ENCODE data around the gene PTGES. TPM values are rescaled to one million over a fixed set of nuclear protein-coding genes. Genes with fewer than 3 reads are reported as not detected.
"Not testable (repeated sequence)": the region's sequence is repeated elsewhere in the genome, so short reads cannot be mapped to it uniquely, and the experiment has no call there.

The PTGES gene
- total RNA-seq, 2 donors from 2014 or later, result 1.7 to 2.2 TPM

DNA sequence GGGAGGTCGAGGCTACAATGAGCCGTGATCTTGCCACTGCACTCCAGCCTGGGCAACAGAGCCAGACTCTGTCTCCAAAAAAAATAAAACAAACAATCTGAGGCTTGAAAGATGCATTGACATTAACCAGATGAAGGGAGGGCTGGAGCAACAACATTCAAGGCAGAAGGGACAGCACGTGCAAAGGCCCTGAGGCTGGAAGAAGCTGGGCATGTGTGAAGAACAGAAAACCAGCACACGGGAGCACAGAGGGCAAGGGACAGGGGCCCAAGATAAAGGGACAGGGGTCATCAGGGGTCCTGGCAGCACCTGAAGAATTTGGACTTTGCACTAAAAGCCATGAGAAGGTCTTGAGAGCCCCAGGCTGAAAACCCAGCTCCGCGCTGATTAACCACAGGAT is 3.3 kb downstream of the PTGES start:
- no peaks in the 10 kb centered on the region for H3K9me3 ChIP-seq
- TF ChIP-seq, protein P1, sequence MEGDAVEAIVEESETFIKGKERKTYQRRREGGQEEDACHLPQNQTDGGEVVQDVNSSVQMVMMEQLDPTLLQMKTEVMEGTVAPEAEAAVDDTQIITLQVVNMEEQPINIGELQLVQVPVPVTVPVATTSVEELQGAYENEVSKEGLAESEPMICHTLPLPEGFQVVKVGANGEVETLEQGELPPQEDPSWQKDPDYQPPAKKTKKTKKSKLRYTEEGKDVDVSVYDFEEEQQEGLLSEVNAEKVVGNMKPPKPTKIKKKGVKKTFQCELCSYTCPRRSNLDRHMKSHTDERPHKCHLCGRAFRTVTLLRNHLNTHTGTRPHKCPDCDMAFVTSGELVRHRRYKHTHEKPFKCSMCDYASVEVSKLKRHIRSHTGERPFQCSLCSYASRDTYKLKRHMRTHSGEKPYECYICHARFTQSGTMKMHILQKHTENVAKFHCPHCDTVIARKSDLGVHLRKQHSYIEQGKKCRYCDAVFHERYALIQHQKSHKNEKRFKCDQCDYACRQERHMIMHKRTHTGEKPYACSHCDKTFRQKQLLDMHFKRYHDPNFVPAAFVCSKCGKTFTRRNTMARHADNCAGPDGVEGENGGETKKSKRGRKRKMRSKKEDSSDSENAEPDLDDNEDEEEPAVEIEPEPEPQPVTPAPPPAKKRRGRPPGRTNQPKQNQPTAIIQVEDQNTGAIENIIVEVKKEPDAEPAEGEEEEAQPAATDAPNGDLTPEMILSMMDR (IDR thresholded peaks at IDR 0.05), result no peak
- no peak overlapping the region for H3K4me3 ChIP-seq
- peaks cover 6 to 13% of the 10 kb centered on the region in 2 donors for H3K4me1 ChIP-seq (ENCODE audit: control insufficient read depth in 1 of 2, low read depth in 2 of 2)
- H3K27ac ChIP-seq, result no peak overlapping the region
- H3K27me3 ChIP-seq (replicated peaks; ENCODE audit: insufficient read depth), result no peaks in the 10 kb centered on the region
- ATAC-seq (ENCODE audit: insufficient number of reproducible peaks, low FRiP score, low read depth) (no peak), DNase-seq (ENCODE audit: low spot score) (no peak)
- H3K36me3 ChIP-seq, result no peaks in the 10 kb centered on the region

GRCh38 chr9:129749052-129749451 is 3.8 kb downstream of the PTGES start:
- not testable (repeated sequence) for H3K27me3 ChIP-seq (replicated peaks; ENCODE audit: insufficient read depth); ATAC-seq (ENCODE audit: insufficient number of reproducible peaks, low FRiP score, low read depth); H3K9me3 ChIP-seq; H3K27ac ChIP-seq; H3K36me3 ChIP-seq; H3K4me3 ChIP-seq; DNase-seq (ENCODE audit: low spot score)
- H3K4me1 ChIP-seq (ENCODE audit: control insufficient read depth in 1 of 2, low read depth in 2 of 2), result peaks cover 6 to 13% of the 10 kb centered on the region in 2 donors

DNA sequence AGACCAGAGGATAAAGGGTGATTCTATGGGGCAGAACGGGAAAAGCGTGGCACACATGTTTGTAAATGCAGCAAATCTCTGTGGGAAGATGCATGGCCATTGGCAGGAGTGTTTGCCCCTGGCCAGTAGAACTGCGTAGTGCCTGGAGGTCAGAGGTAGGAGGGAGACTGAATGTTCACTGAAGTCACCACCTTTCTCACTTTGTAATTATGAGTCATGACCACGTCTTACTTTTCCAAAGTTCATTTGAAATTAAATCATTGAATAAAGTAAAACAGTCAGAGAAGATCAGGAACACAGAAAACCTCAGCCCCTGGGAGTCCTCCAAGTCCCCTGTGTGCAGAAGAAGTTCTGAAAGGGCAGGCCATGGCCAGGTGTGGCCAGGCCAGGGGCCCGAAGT is 4.6 kb downstream of the PTGES start:
- H3K4me1 ChIP-seq (ENCODE audit: control insufficient read depth in 1 of 2, low read depth in 2 of 2), result peaks cover 6 to 12% of the 10 kb centered on the region in 2 donors
- H3K4me3 ChIP-seq, result no peak overlapping the region
- no peaks in the 10 kb centered on the region for H3K9me3 ChIP-seq
- no peak overlapping the region for H3K27ac ChIP-seq
- H3K36me3 ChIP-seq, result no peaks in the 10 kb centered on the region
- no peaks in the 10 kb centered on the region for H3K27me3 ChIP-seq (replicated peaks; ENCODE audit: insufficient read depth)
- DNase-seq (ENCODE audit: low spot score) (no peak), ATAC-seq (ENCODE audit: insufficient number of reproducible peaks, low FRiP score, low read depth) (no peak)
- TF ChIP-seq, protein P1 (IDR thresholded peaks at IDR 0.05), result no peak

- Histone ChIP-seq H3K4me3 (no peak overlapping the region), H3K27ac (no peak overlapping the region), H3K9me3 (no peaks in the 10 kb centered on the region), H3K4me1 (ENCODE audit: control insufficient read depth in 1 of 2, low read depth in 2 of 2) (no peaks in the 10 kb centered on the region), H3K27me3 (replicated peaks; ENCODE audit: insufficient read depth) (no peaks in the 10 kb centered on the region), H3K36me3 (no peaks in the 10 kb centered on the region)
- ATAC-seq (ENCODE audit: insufficient number of reproducible peaks, low FRiP score, low read depth) (no peak), DNase-seq (ENCODE audit: low spot score) (no peak)
- TF ChIP-seq, protein P1 (IDR thresholded peaks at IDR 0.05), result no peak
Measured at GRCh38 chr9:129746092-129746777, 6.6 kb downstream of the PTGES start.

GRCh38 chr9:129745200-129745599 is 7.6 kb downstream of the PTGES start:
- H3K4me3 ChIP-seq, result no peak overlapping the region
- TF ChIP-seq, protein P1 (IDR thresholded peaks at IDR 0.05), result no peak
- ATAC-seq (ENCODE audit: insufficient number of reproducible peaks, low FRiP score, low read depth), result no peak

More at GRCh38 chr9:129745200-129745599, 7.6 kb downstream of the PTGES start:
- no peaks in the 10 kb centered on the region for H3K36me3 ChIP-seq
- no peak for DNase-seq (ENCODE audit: low spot score)
- H3K27me3 ChIP-seq (replicated peaks; ENCODE audit: insufficient read depth), result no peaks in the 10 kb centered on the region
- H3K9me3 ChIP-seq, result no peaks in the 10 kb centered on the region
- H3K4me1 ChIP-seq (ENCODE audit: control insufficient read depth in 1 of 2, low read depth in 2 of 2), result no peaks in the 10 kb centered on the region
- no peak overlapping the region for H3K27ac ChIP-seq
